WTC11 (cell line): ENCODE data around the gene CCDC182. TPM values are rescaled to one million over a fixed set of nuclear protein-coding genes. Genes with fewer than 3 reads are reported as not detected.

ENCODE experiments used
- ATAC-seq: fragments of 200-7000 bp; cut with Tn5 transposase; 2 replicates; pipeline ENCODE4 v1.10.0; 2021; ENCODE audit warnings: mild to moderate bottlenecking, moderate library complexity
- CTCF ChIA-PET: fragments of 300-600 bp; sonication (Branson Sonifier 250); formaldehyde crosslinking; loops from one replicate; lab custom pipeline; 2021; ENCODE audit warnings: antibody characterized with exemption; lab: Charles Lee
- POLR2A ChIA-PET: fragments of 350-600 bp; sonication (Branson Sonifier 250); formaldehyde crosslinking; loops from one replicate; lab custom pipeline; 2021; ENCODE audit warnings: antibody characterized with exemption; lab: Charles Lee
- DNase-seq: peaks from one replicate; pipeline ENCODE4 v3.0.0; 2021; ENCODE audit warnings: low spot score
- H3K27ac Mint-ChIP-seq: 2 replicates; pipeline ENCODE4 v1.8.0; 2021; ENCODE audit warnings: mixed read lengths
- H3K27me3 Mint-ChIP-seq: 2 replicates; pipeline ENCODE4 v1.8.0; 2021; ENCODE audit warnings: low read depth, mild to moderate bottlenecking, moderate library complexity, mixed read lengths
- H3K36me3 Mint-ChIP-seq: 2 replicates; pipeline ENCODE4 v1.8.0; 2021; ENCODE audit warnings: mixed read lengths
- H3K4me1 Mint-ChIP-seq: 2 replicates; pipeline ENCODE4 v1.8.0; 2022; ENCODE audit warnings: mixed read lengths
- H3K4me3 Mint-ChIP-seq: 2 replicates; pipeline ENCODE4 v1.8.0; 2021; ENCODE audit warnings: mild to moderate bottlenecking, moderate library complexity, mixed read lengths
- H3K9me3 Mint-ChIP-seq: 2 replicates; pipeline ENCODE4 v1.8.0; 2021; ENCODE audit warnings: mixed read lengths
- ATF2 ChIP-seq: sonication (generic); formaldehyde crosslinking; IDR thresholded peaks from 2 replicates; pipeline ENCODE4 v1.8.1; 2022; ENCODE audit warnings: low read depth, missing genetic modification reagents, borderline replicate concordance
- CBFB ChIP-seq: sonication (generic); formaldehyde crosslinking; IDR thresholded peaks from 2 replicates; pipeline ENCODE4 v1.8.1; 2022; ENCODE audit warnings: mild to moderate bottlenecking, low read depth, missing genetic modification reagents
- ETV6 ChIP-seq: sonication (generic); formaldehyde crosslinking; IDR thresholded peaks from 2 replicates; pipeline ENCODE4 v1.8.1; 2022; ENCODE audit warnings: mild to moderate bottlenecking, missing genetic modification reagents
- GRHL2 ChIP-seq: fragments of 250-450 bp; sonication (Bioruptor Pico); IDR thresholded peaks from 2 replicates; pipeline ENCODE4 v1.8.0; 2022; ENCODE audit warnings: mild to moderate bottlenecking, moderate library complexity; ENCODE audit not compliant: insufficient replicate concordance, severe bottlenecking
- GTF2I ChIP-seq: fragments of 250-450 bp; sonication (Bioruptor Pico); conservative IDR thresholded peaks from 2 replicates; pipeline ENCODE4 v1.4.0; 2021; ENCODE audit warnings: mild to moderate bottlenecking
- MLX ChIP-seq: sonication (generic); formaldehyde crosslinking; IDR thresholded peaks from 2 replicates; pipeline ENCODE4 v1.8.1; 2023; ENCODE audit warnings: mild to moderate bottlenecking, missing genetic modification reagents, moderate library complexity
- MXD4 ChIP-seq: fragments of 250-450 bp; sonication (Bioruptor Pico); IDR thresholded peaks from 2 replicates; pipeline ENCODE4 v1.8.0; 2021; ENCODE audit warnings: mild to moderate bottlenecking, moderate library complexity, borderline replicate concordance
- NFYB ChIP-seq: sonication (generic); formaldehyde crosslinking; conservative IDR thresholded peaks from 2 replicates; pipeline ENCODE4 v1.8.0; 2022; ENCODE audit warnings: low read depth, missing genetic modification reagents
- SMAD4 ChIP-seq: sonication (generic); formaldehyde crosslinking; IDR thresholded peaks from 2 replicates; pipeline ENCODE4 v1.8.0; 2022; ENCODE audit warnings: mild to moderate bottlenecking, missing genetic modification reagents
- STAT6 ChIP-seq: sonication (generic); formaldehyde crosslinking; conservative IDR thresholded peaks from 2 replicates; pipeline ENCODE4 v1.8.1; 2023; ENCODE audit warnings: mild to moderate bottlenecking, low read depth, missing genetic modification reagents, moderate library complexity
- ZNF121 ChIP-seq: sonication (generic); formaldehyde crosslinking; IDR thresholded peaks from 2 replicates; pipeline ENCODE4 v1.8.0; 2023; ENCODE audit warnings: missing genetic modification reagents
- ZNF232 ChIP-seq: sonication (generic); formaldehyde crosslinking; IDR thresholded peaks from 2 replicates; pipeline ENCODE4 v1.8.0; 2022; ENCODE audit warnings: mild to moderate bottlenecking, missing genetic modification reagents
- ZNF263 ChIP-seq: sonication (generic); formaldehyde crosslinking; IDR thresholded peaks from 2 replicates; pipeline ENCODE4 v1.8.1; 2022; ENCODE audit warnings: low read depth, mild to moderate bottlenecking, moderate library complexity, missing genetic modification reagents
- ZNF396 ChIP-seq: fragments of 250-450 bp; sonication (Bioruptor Pico); IDR thresholded peaks from 2 replicates; pipeline ENCODE4 v1.8.0; 2021; ENCODE audit warnings: mild to moderate bottlenecking, moderate library complexity, borderline replicate concordance
- total RNA-seq: library from RNA; stranded (reverse); gene quantifications from 3 replicates; pipeline ENCODE4 v1.2.3, GENCODE V29; 2021
- TF ChIP-seq, protein P1 (sequence below): sonication (generic); formaldehyde crosslinking; IDR thresholded peaks from 2 replicates; pipeline ENCODE4 v1.8.0; 2022; ENCODE audit warnings: mild to moderate bottlenecking, missing genetic modification reagents
- TF ChIP-seq, protein P2 (sequence below): fragments of 250-450 bp; sonication (Bioruptor Pico); IDR thresholded peaks from 2 replicates; pipeline ENCODE4 v2.1.2; 2022; ENCODE audit warnings: mild to moderate bottlenecking, moderate library complexity
- TF ChIP-seq, protein P3 (sequence below): fragments of 250-450 bp; sonication (Bioruptor Pico); IDR thresholded peaks from 2 replicates; pipeline ENCODE4 v1.8.0; 2021; ENCODE audit warnings: mild to moderate bottlenecking

CCDC182 gene
- total RNA-seq, 1 experiment from 2014 or later, result not detected

DNA sequence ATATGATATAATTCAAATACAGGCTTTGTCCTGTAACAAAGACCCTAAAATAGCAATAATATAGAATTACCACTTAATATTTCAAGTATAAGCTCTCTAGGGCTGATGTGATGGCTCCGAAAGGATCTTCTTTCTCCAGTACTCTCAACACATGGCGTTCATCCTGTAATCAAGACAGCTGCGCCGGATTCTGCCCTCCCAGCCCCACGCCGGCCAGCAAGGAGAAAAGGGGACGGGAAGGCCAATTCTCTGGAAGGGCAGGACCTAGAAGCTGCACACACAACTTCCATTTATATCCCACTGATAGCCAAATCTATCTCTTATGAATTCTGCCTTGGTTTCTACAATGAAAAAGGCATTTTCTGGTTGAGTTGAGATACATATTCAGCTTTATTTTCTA, 32.0 kb downstream of the CCDC182 start (continued):
- TF ChIP-seq STAT6 (CRISPR knock-in tag), result no peak

GRCh38 chr17:57708410-57708809, 36.7 kb downstream of the CCDC182 start:
- ATAC-seq (peak; percentile 82), DNase-seq (no peak)
- Mint-ChIP-seq H3K9me3 (no peaks in the 10 kb centered on the region), H3K27me3 (peaks cover 14% of the 10 kb centered on the region), H3K36me3 (no peaks in the 10 kb centered on the region), H3K27ac (no peak overlapping the region), H3K4me1 (peaks cover 19% of the 10 kb centered on the region), H3K4me3 (peak overlapping the region; percentile 46)
- ChIA-PET CTCF (interaction anchor here (0.8 to 1.9 kb wide), 15 partner anchors 10 to 586 kb away, joined by 3 to 22 read pairs (median 4); partner anchors contain the start of gene CUEDC1), POLR2A (no interaction called here)
- TF ChIP-seq MXD4 (CRISPR knock-in tag) (no peak), SMAD4 (no peak), ETV6 (CRISPR knock-in tag) (no peak)

DNA sequence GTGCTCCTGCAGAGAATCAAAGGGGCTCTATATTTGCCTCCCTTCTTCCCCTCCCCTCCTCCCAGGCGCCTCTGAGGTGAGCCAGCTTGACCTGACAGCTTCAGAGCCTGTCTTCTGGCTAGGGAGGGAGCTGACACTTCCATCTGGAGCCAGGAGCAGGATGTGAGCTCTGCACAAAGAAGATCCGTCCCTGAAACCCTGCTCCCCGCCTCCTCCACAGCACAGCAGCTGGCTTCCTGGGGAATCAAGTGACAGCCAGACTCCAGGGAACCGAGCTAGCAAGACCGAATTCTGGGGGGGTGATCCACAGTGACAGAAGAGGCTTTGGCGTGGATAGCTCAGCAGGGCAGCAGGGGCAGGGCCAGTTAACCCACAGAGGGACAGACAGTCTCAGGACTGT, 37.2 kb downstream of the CCDC182 start:
- no peak for TF ChIP-seq GRHL2 (CRISPR knock-in tag)
- TF ChIP-seq MLX (CRISPR knock-in tag), result no peak
- no peak for TF ChIP-seq NFYB (CRISPR knock-in tag)
- TF ChIP-seq GTF2I (CRISPR knock-in tag), result no peak
- no peak for TF ChIP-seq ZNF263
- TF ChIP-seq CBFB (CRISPR knock-in tag), result no peak
- TF ChIP-seq, protein P1, sequence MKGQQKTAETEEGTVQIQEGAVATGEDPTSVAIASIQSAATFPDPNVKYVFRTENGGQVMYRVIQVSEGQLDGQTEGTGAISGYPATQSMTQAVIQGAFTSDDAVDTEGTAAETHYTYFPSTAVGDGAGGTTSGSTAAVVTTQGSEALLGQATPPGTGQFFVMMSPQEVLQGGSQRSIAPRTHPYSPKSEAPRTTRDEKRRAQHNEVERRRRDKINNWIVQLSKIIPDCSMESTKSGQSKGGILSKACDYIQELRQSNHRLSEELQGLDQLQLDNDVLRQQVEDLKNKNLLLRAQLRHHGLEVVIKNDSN (CRISPR knock-in tag), result no peak
- TF ChIP-seq ZNF232 (CRISPR knock-in tag), result no peak
- TF ChIP-seq ATF2 (CRISPR knock-in tag), result no peak
- no peak for TF ChIP-seq ZNF121 (CRISPR knock-in tag)
- TF ChIP-seq, protein P2, sequence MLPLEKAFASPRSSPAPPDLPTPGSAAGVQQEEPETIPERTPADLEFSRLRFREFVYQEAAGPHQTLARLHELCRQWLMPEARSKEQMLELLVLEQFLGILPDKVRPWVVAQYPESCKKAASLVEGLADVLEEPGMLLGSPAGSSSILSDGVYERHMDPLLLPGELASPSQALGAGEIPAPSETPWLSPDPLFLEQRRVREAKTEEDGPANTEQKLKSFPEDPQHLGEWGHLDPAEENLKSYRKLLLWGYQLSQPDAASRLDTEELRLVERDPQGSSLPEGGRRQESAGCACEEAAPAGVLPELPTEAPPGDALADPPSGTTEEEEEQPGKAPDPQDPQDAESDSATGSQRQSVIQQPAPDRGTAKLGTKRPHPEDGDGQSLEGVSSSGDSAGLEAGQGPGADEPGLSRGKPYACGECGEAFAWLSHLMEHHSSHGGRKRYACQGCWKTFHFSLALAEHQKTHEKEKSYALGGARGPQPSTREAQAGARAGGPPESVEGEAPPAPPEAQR (CRISPR knock-in tag), result no peak
- TF ChIP-seq, protein P3, sequence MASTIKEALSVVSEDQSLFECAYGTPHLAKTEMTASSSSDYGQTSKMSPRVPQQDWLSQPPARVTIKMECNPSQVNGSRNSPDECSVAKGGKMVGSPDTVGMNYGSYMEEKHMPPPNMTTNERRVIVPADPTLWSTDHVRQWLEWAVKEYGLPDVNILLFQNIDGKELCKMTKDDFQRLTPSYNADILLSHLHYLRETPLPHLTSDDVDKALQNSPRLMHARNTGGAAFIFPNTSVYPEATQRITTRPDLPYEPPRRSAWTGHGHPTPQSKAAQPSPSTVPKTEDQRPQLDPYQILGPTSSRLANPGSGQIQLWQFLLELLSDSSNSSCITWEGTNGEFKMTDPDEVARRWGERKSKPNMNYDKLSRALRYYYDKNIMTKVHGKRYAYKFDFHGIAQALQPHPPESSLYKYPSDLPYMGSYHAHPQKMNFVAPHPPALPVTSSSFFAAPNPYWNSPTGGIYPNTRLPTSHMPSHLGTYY (CRISPR knock-in tag), result no peak
- TF ChIP-seq ZNF396 (CRISPR knock-in tag), result no peak
- Mint-ChIP-seq H3K27ac (no peak overlapping the region), H3K9me3 (no peaks in the 10 kb centered on the region), H3K4me3 (peak overlapping the region; percentile 46), H3K27me3 (peaks cover 14% of the 10 kb centered on the region), H3K36me3 (no peaks in the 10 kb centered on the region), H3K4me1 (peaks cover 19% of the 10 kb centered on the region)
- peak; percentile 39 for DNase-seq
- peak; percentile 90 for ATAC-seq
- CTCF ChIA-PET, result interaction anchor here (0.7 to 1.9 kb wide), 15 partner anchors 10 to 586 kb away, joined by 3 to 22 read pairs (median 4); partner anchors contain the start of gene CUEDC1
- POLR2A ChIA-PET, result no interaction called here
